GM12865 (cell line): ENCODE data around the gene EEF1AKMT4.

Experiments used
- DNase-seq: peaks from one replicate; pipeline ENCODE4 v3.0.0; 2010; ENCODE audit warnings: low read depth
- H3K4me3 ChIP-seq: 2 replicates; pipeline ENCODE4 v1.5.1; 2011; ENCODE audit warnings: mild to moderate bottlenecking, low read depth, low read length, control low read depth
- CTCF ChIP-seq: IDR thresholded peaks from 2 replicates; pipeline ENCODE4 v1.5.1; 2011; ENCODE audit warnings: low read length, control low read depth, low read depth, inconsistent platforms; ENCODE audit not compliant: insufficient read depth; ENCODE audit errors: missing control alignments

EEF1AKMT4 gene

GRCh38 chr3:184277366-184277765 is 27.9 kb downstream of the EEF1AKMT4 start:
- no peak for TF ChIP-seq CTCF
- DNase-seq, result no peak
- H3K4me3 ChIP-seq, result no peak overlapping the region

- DNase-seq, result no peak
- H3K4me3 ChIP-seq, result no peak overlapping the region
- TF ChIP-seq CTCF, result no peak
Measured at GRCh38 chr3:184282941-184283340, 33.5 kb downstream of the EEF1AKMT4 start.

GRCh38 chr3:184283681-184284080 is 34.2 kb downstream of the EEF1AKMT4 start:
- DNase-seq, result no peak
- TF ChIP-seq CTCF, result no peak
- H3K4me3 ChIP-seq, result no peak overlapping the region

DNA sequence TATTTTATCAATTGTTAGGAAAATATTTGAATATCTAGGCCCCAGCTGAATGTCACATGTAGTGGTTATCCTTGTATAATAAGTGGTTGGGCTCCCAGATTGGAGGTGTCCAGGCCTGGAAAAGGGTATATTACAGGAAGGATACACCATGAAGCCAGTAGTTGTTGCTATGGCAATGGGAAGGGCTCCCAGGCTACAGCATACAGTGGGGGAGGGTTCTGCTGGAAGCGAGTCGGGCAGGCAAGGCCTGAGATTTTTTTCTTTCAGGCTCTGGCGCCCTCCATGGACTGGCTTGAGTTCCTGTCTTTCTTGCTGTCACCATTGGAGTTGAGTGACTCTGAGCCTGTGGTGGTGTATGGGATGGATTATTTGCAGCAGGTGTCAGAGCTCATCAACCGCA is 35.2 kb downstream of the EEF1AKMT4 start:
- no peak overlapping the region for H3K4me3 ChIP-seq
- TF ChIP-seq CTCF, result peak; percentile 31
- peak; percentile 22 for DNase-seq

GRCh38 chr3:184289426-184289938 is 40.0 kb downstream of the EEF1AKMT4 start:
- peak; percentile 60 for DNase-seq
- H3K4me3 ChIP-seq, result no peak overlapping the region
- TF ChIP-seq CTCF, result peak; percentile 73

- TF ChIP-seq CTCF, result no peak
- DNase-seq, result no peak
- H3K4me3 ChIP-seq, result no peak overlapping the region
Measured at GRCh38 chr3:184290331-184290730, 40.9 kb downstream of the EEF1AKMT4 start.

DNA sequence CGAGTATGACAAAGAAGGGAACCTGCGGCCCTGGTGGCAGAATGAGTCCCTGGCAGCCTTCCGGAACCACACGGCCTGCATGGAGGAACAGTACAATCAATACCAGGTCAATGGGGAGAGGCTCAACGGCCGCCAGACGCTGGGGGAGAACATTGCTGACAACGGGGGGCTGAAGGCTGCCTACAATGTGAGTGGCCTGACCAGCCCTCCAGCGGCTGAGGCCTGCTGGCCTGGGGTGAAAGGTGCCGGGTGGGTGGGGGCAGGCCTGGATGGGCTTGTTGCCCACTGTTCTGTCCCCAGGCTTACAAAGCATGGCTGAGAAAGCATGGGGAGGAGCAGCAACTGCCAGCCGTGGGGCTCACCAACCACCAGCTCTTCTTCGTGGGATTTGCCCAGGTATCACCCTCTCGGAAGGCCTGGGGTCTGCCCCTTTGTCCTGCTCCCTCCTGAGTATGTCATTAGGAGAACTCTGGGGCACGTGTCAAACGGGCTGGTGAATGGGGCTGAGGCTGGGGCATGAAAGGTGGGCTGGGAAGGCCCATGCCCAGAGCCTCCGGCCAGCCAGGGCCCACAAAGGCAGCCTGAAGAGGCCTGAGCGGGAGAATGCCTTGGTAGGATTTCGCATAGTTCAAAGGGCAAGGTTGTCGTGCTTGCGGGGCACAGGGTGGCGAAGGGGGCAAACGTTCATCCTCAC is 41.7 kb downstream of the EEF1AKMT4 start:
- DNase-seq, result no peak
- TF ChIP-seq CTCF, result no peak
- H3K4me3 ChIP-seq, result no peak overlapping the region
